ENCODE measurements around the gene CLEC5A. TPM values are rescaled to one million over a fixed set of nuclear protein-coding genes. Genes with fewer than 3 reads are reported as not detected.

Gene CLEC5A
- total and polyA plus RNA-seq, 2 of the 8 experiments (the other 6 are each of a cell fraction or from before 2014, with no cell fraction given), result not detected

DNA sequence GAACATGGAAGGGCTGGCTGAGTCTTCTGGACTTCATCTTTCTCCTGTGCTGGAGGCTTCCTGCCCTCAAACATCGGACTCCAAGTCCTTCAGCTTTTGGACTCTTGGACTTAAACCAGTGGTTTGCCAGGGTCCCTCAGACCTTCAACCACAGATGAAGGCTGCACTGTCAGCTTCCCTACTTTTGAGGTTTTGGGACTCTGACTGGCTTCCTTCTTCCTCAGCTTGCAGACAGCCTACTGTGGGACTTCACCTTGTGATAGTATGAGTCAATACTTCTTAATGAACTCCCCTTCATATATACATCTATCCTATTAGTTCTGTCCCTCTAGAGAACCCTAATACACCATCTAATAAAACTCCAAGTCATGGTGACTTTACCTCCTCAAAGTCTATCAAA is 4.0 kb upstream of the CLEC5A start:
- no peaks in the 10 kb centered on the region for H3K79me1 ChIP-seq (ENCODE audit: low read depth, low read length)
- H3K9ac ChIP-seq (replicated peaks in 1 of 4; ENCODE audit: extremely low read depth in 1 of 4, low read depth in 3 of 4, low read length in 3 of 4), result no peak overlapping the region
- no peak overlapping the region for H3K27ac ChIP-seq (ENCODE audit: low read depth, low read length)
- no peak overlapping the region for H2BK20ac ChIP-seq (ENCODE audit: low read length)
- no peaks in the 10 kb centered on the region for H4K20me1 ChIP-seq (replicated peaks in 1 of 2; ENCODE audit: control insufficient read depth in 1 of 2, insufficient read depth in 2 of 2, low read length in 2 of 2)
- TF ChIP-seq GABPA (IDR thresholded peaks at IDR 0.05; ENCODE audit: borderline replicate concordance, insufficient read depth, low read length), result no peak
- no peak for TF ChIP-seq EP300 (IDR thresholded peaks at IDR 0.05; ENCODE audit: borderline replicate concordance in 1 of 2, low read depth in 2 of 2, low read length in 2 of 2)
- TF ChIP-seq SIX5 (IDR thresholded peaks at IDR 0.05; ENCODE audit: low read depth, low read length), result no peak
- TF ChIP-seq SIN3A (conservative IDR thresholded peaks at IDR 0.05 in 1 of 2, IDR thresholded peaks at IDR 0.05 in 1 of 2; ENCODE audit: low read depth in 1 of 2, low read length in 2 of 2), result no peak
- TF ChIP-seq CHD1 (IDR thresholded peaks at IDR 0.05; ENCODE audit: low read depth, low read length), result no peak
- TF ChIP-seq BACH1 (IDR thresholded peaks at IDR 0.05; ENCODE audit: low read length), result no peak
- no peak for TF ChIP-seq PHF8 (conservative IDR thresholded peaks at IDR 0.05; ENCODE audit: low read depth, low read length)
- no peak for TF ChIP-seq TCF12 (IDR thresholded peaks at IDR 0.05; ENCODE audit: low read depth, low read length)
- no peak for TF ChIP-seq TEAD4 (IDR thresholded peaks at IDR 0.05; ENCODE audit: low read depth, low read length)
- TF ChIP-seq RBBP5 (IDR thresholded peaks at IDR 0.05; ENCODE audit: borderline replicate concordance, low read depth, low read length), result no peak
- no peak for TF ChIP-seq SP4 (IDR thresholded peaks at IDR 0.05; ENCODE audit: low read length)
- TF ChIP-seq POLR2A (IDR thresholded peaks at IDR 0.05; ENCODE audit: control extremely low read depth in 1 of 2, low read depth in 2 of 2, low read length in 2 of 2), result no peak
- TF ChIP-seq CBX8 (IDR thresholded peaks at IDR 0.05; ENCODE audit: borderline replicate concordance, low read depth, low read length), result no peak
- no peak for TF ChIP-seq BCL11A (IDR thresholded peaks at IDR 0.05; ENCODE audit: low read depth in 2 of 2, low read length in 2 of 2)
- TF ChIP-seq CHD2 (IDR thresholded peaks at IDR 0.05; ENCODE audit: low read length), result no peak
- H2BK15ac ChIP-seq (ENCODE audit: low read length), result no peak overlapping the region
- no peak overlapping the region for H4K91ac ChIP-seq (replicated peaks; ENCODE audit: insufficient read length, low read length)
- no peak overlapping the region for H3K4me2 ChIP-seq (ENCODE audit: insufficient read depth in 1 of 2, low read depth in 2 of 2, low read length in 2 of 2)
- H2BK120ac ChIP-seq (replicated peaks; ENCODE audit: low read depth, low read length), result no peak overlapping the region
- no peak overlapping the region for H3K4me3 ChIP-seq (ENCODE audit: extremely low read depth in 1 of 4, insufficient read depth in 2 of 4, low read depth in 3 of 4, low read length in 4 of 4)
- H3K56ac ChIP-seq (replicated peaks; ENCODE audit: insufficient read length, low read depth, low read length), result no peak overlapping the region
- no peak overlapping the region for H3K4ac ChIP-seq (replicated peaks; ENCODE audit: insufficient read length, low read depth, low read length)
- WGBS, 2 experiments (ENCODE audit: extremely low coverage in 1 of 2, insufficient coverage in 1 of 2, insufficient read length in 1 of 2, insufficient replicate concordance in 2 of 2, low coverage in 1 of 2, low lambda C conversion rate in 2 of 2, missing lambda C conversion rate in 1 of 2), result 88% methylated on average over 1 of the region's 1 CpG; no CpG with 5 or more reads in 1 of the 2 experiments
- no peak overlapping the region for H4K8ac ChIP-seq (ENCODE audit: extremely low read depth, insufficient read depth, low read length)
- no peaks in the 10 kb centered on the region for H3K79me2 ChIP-seq (ENCODE audit: control insufficient read depth in 1 of 2, insufficient read depth in 2 of 2, low read length in 2 of 2)
- no peak overlapping the region for H4K5ac ChIP-seq (ENCODE audit: insufficient read length, low read depth, low read length)
- H3K18ac ChIP-seq (ENCODE audit: extremely low read depth, low read length), result no peak overlapping the region
- no peak overlapping the region for H2AFZ ChIP-seq (ENCODE audit: low read length)
- FAIRE-seq (no peak), DNase-seq (ENCODE audit: low read depth in 1 of 2, low spot score in 2 of 2) (no peak)
- H3K27me3 ChIP-seq (replicated peaks in 1 of 4; ENCODE audit: control insufficient read depth in 3 of 4, extremely low read depth in 1 of 4, insufficient read depth in 3 of 4, low read length in 3 of 4), result no peaks in the 10 kb centered on the region
- H2BK12ac ChIP-seq (ENCODE audit: low read depth, low read length), result no peak overlapping the region
- H3K36me3 ChIP-seq (ENCODE audit: control insufficient read depth in 2 of 4, insufficient read depth in 4 of 4, low read length in 3 of 4), result no peaks in the 10 kb centered on the region
- no peaks in the 10 kb centered on the region for H3K9me3 ChIP-seq (ENCODE audit: insufficient read depth in 2 of 2, low read depth in 1 of 2, low read length in 1 of 2)
- ChIA-PET POLR2A (ENCODE audit: partially characterized antibody) (no interaction called here), CTCF (ENCODE audit: partially characterized antibody) (interaction anchor here (0.7 kb wide), 1 partner anchor 74 kb away, joined by 3 read pairs; no protein-coding TSS in a partner anchor)
- peaks cover 0 to 6% (median 2%) of the 10 kb centered on the region in 4 experiments; a peak in 3 of 7 replicates for H3K4me1 ChIP-seq (replicated peaks in 1 of 4; ENCODE audit: control insufficient read depth in 3 of 4, insufficient read depth in 4 of 4, low read length in 3 of 4)
- H3K23ac ChIP-seq (ENCODE audit: insufficient read length), result no peak overlapping the region
- H2BK5ac ChIP-seq (ENCODE audit: low read depth, low read length), result no peak overlapping the region
- no peak overlapping the region for H3K14ac ChIP-seq (ENCODE audit: insufficient read length)
- H2AK5ac ChIP-seq (ENCODE audit: low read depth, low read length), result no peak overlapping the region
- no peaks in the 10 kb centered on the region for H3K23me2 ChIP-seq (ENCODE audit: low read depth, low read length)
